HL-60 (cell line): ENCODE data around the gene TTC34.

Experiments
- DNase-seq, 2 experiments: peaks; one replicate each; pipeline ENCODE4 v3.0.0-alpha.2; 2010 to 2020; ENCODE audit warnings: low read depth in 1 of 2, low spot score in 1 of 2
- H3K27ac ChIP-seq: fragments of 250-450 bp; sonication (Bioruptor Pico); replicated peaks from 2 replicates; pipeline ENCODE4 v1.5.1; 2020; ENCODE audit warnings: mild to moderate bottlenecking, moderate library complexity
- H3K27me3 ChIP-seq: fragments of 250-450 bp; sonication (Bioruptor Pico); 2 replicates; pipeline ENCODE4 v1.5.1; 2021; ENCODE audit warnings: mild to moderate bottlenecking, moderate library complexity; ENCODE audit not compliant: insufficient read depth, poor library complexity, severe bottlenecking
- H3K4me3 ChIP-seq: replicated peaks from 2 replicates; pipeline ENCODE4 v1.5.1; 2011; ENCODE audit warnings: mild to moderate bottlenecking, control low read depth, low read length; ENCODE audit not compliant: insufficient read depth
- GABPA ChIP-seq: IDR thresholded peaks from 2 replicates; pipeline ENCODE4 v1.6.1; 2012; ENCODE audit warnings: low read depth
- POLR2AphosphoS5 ChIP-seq: IDR thresholded peaks from 2 replicates; pipeline ENCODE4 v1.6.1; 2012; ENCODE audit warnings: low read depth
- SPI1 ChIP-seq: IDR thresholded peaks from 2 replicates; pipeline ENCODE4 v1.6.1; 2012; ENCODE audit warnings: low read depth, mild to moderate bottlenecking, borderline replicate concordance
- TF ChIP-seq, protein P1 (sequence below): IDR thresholded peaks from 2 replicates; pipeline ENCODE4 v1.6.1; 2012; ENCODE audit warnings: low read depth; ENCODE audit not compliant: insufficient replicate concordance
- TF ChIP-seq, protein P2 (sequence below): IDR thresholded peaks from one replicate; pipeline ENCODE4 v1.5.1; 2011; ENCODE audit warnings: low read length, control low read depth, inconsistent platforms; ENCODE audit not compliant: insufficient read depth

TTC34 gene

DNA sequence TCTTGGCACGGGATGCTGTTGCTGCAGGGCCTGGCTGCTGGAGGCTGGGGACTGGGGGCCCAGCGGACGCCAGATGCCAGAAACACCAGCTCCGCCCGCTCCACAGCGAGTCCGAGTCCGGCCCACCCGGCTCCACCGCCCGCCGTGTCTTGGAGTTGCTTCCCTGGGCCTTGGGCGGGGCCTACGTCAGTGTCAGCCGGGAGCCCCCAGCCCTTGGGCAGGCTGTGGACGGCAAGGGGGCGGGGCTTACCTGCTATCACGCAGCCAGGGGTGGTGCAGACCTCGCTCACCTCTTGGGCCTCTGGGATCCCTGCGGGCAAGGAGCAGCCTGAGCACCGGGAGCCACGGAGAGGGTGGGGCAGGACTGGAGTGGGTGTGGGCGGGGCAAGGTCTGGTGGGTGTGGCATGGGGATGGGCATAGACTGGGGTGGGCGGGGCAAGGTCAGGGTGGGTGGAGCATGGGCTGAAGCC is 190.4 kb downstream of the TTC34 start:
- TF ChIP-seq GABPA (no peak), POLR2AphosphoS5 (no peak), SPI1 (no peak)
- TF ChIP-seq, protein P1, sequence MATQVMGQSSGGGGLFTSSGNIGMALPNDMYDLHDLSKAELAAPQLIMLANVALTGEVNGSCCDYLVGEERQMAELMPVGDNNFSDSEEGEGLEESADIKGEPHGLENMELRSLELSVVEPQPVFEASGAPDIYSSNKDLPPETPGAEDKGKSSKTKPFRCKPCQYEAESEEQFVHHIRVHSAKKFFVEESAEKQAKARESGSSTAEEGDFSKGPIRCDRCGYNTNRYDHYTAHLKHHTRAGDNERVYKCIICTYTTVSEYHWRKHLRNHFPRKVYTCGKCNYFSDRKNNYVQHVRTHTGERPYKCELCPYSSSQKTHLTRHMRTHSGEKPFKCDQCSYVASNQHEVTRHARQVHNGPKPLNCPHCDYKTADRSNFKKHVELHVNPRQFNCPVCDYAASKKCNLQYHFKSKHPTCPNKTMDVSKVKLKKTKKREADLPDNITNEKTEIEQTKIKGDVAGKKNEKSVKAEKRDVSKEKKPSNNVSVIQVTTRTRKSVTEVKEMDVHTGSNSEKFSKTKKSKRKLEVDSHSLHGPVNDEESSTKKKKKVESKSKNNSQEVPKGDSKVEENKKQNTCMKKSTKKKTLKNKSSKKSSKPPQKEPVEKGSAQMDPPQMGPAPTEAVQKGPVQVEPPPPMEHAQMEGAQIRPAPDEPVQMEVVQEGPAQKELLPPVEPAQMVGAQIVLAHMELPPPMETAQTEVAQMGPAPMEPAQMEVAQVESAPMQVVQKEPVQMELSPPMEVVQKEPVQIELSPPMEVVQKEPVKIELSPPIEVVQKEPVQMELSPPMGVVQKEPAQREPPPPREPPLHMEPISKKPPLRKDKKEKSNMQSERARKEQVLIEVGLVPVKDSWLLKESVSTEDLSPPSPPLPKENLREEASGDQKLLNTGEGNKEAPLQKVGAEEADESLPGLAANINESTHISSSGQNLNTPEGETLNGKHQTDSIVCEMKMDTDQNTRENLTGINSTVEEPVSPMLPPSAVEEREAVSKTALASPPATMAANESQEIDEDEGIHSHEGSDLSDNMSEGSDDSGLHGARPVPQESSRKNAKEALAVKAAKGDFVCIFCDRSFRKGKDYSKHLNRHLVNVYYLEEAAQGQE: no peak
- TF ChIP-seq, protein P2, sequence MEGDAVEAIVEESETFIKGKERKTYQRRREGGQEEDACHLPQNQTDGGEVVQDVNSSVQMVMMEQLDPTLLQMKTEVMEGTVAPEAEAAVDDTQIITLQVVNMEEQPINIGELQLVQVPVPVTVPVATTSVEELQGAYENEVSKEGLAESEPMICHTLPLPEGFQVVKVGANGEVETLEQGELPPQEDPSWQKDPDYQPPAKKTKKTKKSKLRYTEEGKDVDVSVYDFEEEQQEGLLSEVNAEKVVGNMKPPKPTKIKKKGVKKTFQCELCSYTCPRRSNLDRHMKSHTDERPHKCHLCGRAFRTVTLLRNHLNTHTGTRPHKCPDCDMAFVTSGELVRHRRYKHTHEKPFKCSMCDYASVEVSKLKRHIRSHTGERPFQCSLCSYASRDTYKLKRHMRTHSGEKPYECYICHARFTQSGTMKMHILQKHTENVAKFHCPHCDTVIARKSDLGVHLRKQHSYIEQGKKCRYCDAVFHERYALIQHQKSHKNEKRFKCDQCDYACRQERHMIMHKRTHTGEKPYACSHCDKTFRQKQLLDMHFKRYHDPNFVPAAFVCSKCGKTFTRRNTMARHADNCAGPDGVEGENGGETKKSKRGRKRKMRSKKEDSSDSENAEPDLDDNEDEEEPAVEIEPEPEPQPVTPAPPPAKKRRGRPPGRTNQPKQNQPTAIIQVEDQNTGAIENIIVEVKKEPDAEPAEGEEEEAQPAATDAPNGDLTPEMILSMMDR: no peak
- H3K27me3 ChIP-seq: no peaks in the 10 kb centered on the region
- no peak overlapping the region for H3K27ac ChIP-seq
- no peak overlapping the region for H3K4me3 ChIP-seq
- DNase-seq: no peak

DNA sequence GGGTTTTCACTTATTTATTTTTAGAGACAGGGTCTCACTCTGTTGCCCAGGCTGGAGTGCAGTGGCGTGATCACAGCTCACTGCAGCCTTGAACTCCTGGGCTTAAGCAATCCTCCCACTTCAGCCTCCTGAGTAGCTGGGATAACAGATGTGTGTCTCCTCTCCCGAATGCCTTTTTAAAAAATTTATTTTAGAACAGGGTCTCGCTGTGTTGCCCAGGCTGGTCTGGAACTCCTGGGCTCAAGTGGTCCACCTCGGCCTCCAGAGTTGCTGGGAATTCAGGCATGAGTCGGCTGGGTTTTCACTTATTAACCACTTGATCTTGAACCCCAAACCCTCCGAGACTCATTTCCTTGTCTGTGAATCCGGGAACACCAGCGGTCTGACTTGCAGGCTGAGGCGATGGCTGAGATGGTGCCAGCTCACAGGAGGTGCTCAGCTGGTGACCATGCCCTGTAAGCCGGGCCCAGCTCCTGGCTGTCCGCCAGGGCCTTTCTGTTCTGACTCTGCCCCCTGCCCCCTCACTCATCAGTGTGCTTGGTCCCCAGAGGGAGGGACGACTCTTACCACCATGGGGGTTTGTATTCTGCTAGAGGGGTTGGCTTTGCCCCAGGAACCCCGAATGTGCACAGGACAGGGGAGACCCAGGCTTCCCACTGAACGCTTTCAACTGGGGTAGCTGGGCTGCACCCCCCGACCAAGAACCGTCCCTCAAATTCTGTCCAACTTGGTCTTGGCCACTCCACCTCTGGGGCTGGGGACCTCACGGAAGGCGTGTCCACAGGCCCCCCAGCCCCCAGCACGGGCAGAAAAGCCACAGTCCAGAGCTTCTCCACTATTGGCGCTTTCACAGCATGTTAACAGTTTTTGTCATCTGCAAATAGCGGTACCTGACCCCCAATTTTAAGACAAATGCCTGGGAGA is 191.2 kb downstream of the TTC34 start:
- Histone ChIP-seq H3K27ac (no peak overlapping the region), H3K4me3 (no peak overlapping the region), H3K27me3 (no peaks in the 10 kb centered on the region)
- TF ChIP-seq, protein P2: no peak
- TF ChIP-seq SPI1: no peak
- no peak for TF ChIP-seq GABPA
- TF ChIP-seq POLR2AphosphoS5: no peak
- TF ChIP-seq, protein P1: no peak
- DNase-seq: no peak

DNA sequence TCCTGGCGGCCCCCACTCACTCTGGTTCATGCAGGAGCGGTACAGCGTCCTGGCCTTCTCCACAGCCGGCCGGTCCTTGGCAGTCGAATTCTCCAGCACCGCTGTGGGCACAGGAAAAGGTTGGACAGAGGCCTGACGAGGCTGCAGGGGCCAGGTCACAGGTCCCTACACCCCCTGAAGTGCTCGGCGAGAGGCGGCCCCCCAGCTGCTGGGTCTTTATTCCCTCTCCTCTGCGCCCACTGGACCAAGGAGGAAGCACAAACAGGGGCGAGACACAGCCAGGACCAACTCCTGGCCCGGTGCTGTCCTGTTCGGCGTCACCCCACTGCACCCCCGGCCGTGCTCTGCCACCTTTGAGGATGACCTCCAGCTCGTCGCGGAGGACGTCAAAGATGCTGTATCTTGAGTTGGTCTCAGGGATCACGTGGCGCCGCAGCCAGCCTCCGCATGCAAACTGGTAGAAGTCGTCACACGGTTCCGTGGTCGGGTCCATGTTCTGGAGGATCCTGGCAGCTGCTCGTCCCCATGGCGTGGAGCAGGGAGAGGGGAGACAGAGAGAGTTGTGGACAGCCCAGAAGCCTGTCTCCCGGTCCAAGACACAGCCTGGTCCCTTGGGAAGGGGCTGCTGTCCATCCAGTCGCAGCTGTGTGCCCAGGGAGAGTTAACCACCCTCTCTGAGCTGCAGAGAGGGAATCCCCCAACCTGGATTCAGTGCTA is 192.0 kb downstream of the TTC34 start:
- TF ChIP-seq SPI1 (no peak), POLR2AphosphoS5 (no peak), GABPA (no peak)
- TF ChIP-seq, protein P1: no peak
- TF ChIP-seq, protein P2: no peak
- H3K4me3 ChIP-seq: no peak overlapping the region
- H3K27ac ChIP-seq: no peak overlapping the region
- no peaks in the 10 kb centered on the region for H3K27me3 ChIP-seq
- no peak for DNase-seq
